IMR-90 (cell line): ENCODE data around the gene WNT10A. TPM values are rescaled to one million over a fixed set of nuclear protein-coding genes. Genes with fewer than 3 reads are reported as not detected.
"Not testable (repeated sequence)": the region's sequence is repeated elsewhere in the genome, so short reads cannot be mapped to it uniquely, and the experiment has no call there.

Experiments
- ATAC-seq: fragments of 200-7000 bp; cut with Tn5 transposase; 2 replicates; pipeline ENCODE4 v1.9.1; 2020; ENCODE audit warnings: low read depth, mild to moderate bottlenecking, moderate library complexity
- BruUV-seq: library from RNA; stranded (reverse); fragments of 400-500 nt; replicated peaks from 2 replicates; lab custom pipeline; 2021; lab: Mats Ljungman, UMichigan
- CTCF ChIA-PET: fragments of 300-600 bp; formaldehyde crosslinking; extraction: SDS; loops from one replicate; lab custom pipeline; 2021; ENCODE audit warnings: antibody characterized with exemption; lab: Yijun Ruan, JAX
- POLR2A ChIA-PET: fragments of 300-600 bp; sonication (Branson Sonifier 250); formaldehyde crosslinking; loops from one replicate; lab custom pipeline; 2022; ENCODE audit warnings: antibody characterized with exemption; ENCODE audit not compliant: unreplicated experiment; lab: Charles Lee
- DNase-seq: peaks from one replicate; pipeline ENCODE4 v3.0.0; 2013
- H2AFZ ChIP-seq: replicated peaks from 2 replicates; pipeline ENCODE3; 2013; ENCODE audit warnings: low read length, mild to moderate bottlenecking; ENCODE audit not compliant: poor library complexity
- H2AK5ac ChIP-seq: 2 replicates; pipeline ENCODE4 v1.6.1; 2013; ENCODE audit warnings: low read depth, low read length, inconsistent platforms
- H2AK9ac ChIP-seq: replicated peaks from 2 replicates; pipeline ENCODE3; 2013; ENCODE audit warnings: mild to moderate bottlenecking, low read depth, low read length, moderate library complexity; ENCODE audit not compliant: poor library complexity
- H2BK120ac ChIP-seq: 2 replicates; pipeline ENCODE4 v1.6.1; 2013; ENCODE audit warnings: low read depth, low read length, inconsistent platforms
- H2BK15ac ChIP-seq: 3 replicates; pipeline ENCODE4 v1.6.1; 2013; ENCODE audit warnings: low read depth, low read length, inconsistent platforms
- H2BK20ac ChIP-seq: 2 replicates; pipeline ENCODE4 v1.6.1; 2013; ENCODE audit warnings: low read depth, mild to moderate bottlenecking, inconsistent platforms, low read length, moderate library complexity
- H2BK5ac ChIP-seq: 2 replicates; pipeline ENCODE4 v1.6.1; 2013; ENCODE audit warnings: mild to moderate bottlenecking, low read depth, low read length, inconsistent platforms; ENCODE audit not compliant: poor library complexity, severe bottlenecking
- H3K14ac ChIP-seq: replicated peaks from 2 replicates; pipeline ENCODE4 v1.6.1; 2013; ENCODE audit warnings: low read depth, low read length, inconsistent platforms
- H3K18ac ChIP-seq: 2 replicates; pipeline ENCODE4 v1.6.1; 2013; ENCODE audit warnings: low read depth, low read length, control low read depth
- H3K23ac ChIP-seq: 2 replicates; pipeline ENCODE4 v1.6.1; 2013; ENCODE audit warnings: low read depth, low read length, inconsistent platforms
- H3K27ac ChIP-seq: 2 replicates; pipeline ENCODE4 v1.5.1; 2013; ENCODE audit warnings: mild to moderate bottlenecking, control low read depth, low read length; ENCODE audit not compliant: insufficient read depth
- H3K27me3 ChIP-seq: 2 replicates; pipeline ENCODE4 v1.6.1; 2013; ENCODE audit warnings: low read length; ENCODE audit not compliant: control insufficient read depth, insufficient read depth
- H3K36me3 ChIP-seq: 2 replicates; pipeline ENCODE4 v1.6.1; 2013; ENCODE audit warnings: low read length, mixed read lengths; ENCODE audit not compliant: control insufficient read depth, insufficient read depth
- H3K4ac ChIP-seq: 2 replicates; pipeline ENCODE4 v1.6.1; 2013; ENCODE audit warnings: low read depth, low read length, inconsistent platforms
- H3K4me1 ChIP-seq: 2 replicates; pipeline ENCODE4 v1.6.1; 2013; ENCODE audit warnings: low read length, mixed read lengths; ENCODE audit not compliant: control insufficient read depth, insufficient read depth
- H3K4me2 ChIP-seq: 2 replicates; pipeline ENCODE4 v1.6.1; 2013; ENCODE audit warnings: low read depth, mild to moderate bottlenecking, control low read depth, low read length, moderate library complexity
- H3K4me3 ChIP-seq: 2 replicates; pipeline ENCODE4 v1.5.1; 2013; ENCODE audit warnings: low read depth, mild to moderate bottlenecking, control low read depth, low read length, moderate library complexity; ENCODE audit not compliant: insufficient read depth
- H3K56ac ChIP-seq: 2 replicates; pipeline ENCODE4 v1.6.1; 2013; ENCODE audit warnings: low read length, inconsistent platforms; ENCODE audit not compliant: insufficient read depth; ENCODE audit errors: extremely low read depth
- H3K79me1 ChIP-seq, 2 experiments: 2 replicates each; pipeline ENCODE4 v1.6.1; 2013; ENCODE audit warnings: low read length in 2 of 2, inconsistent platforms in 1 of 2, low read depth in 1 of 2
- H3K9ac ChIP-seq: 2 replicates; pipeline ENCODE4 v1.6.1; 2013; ENCODE audit warnings: low read depth, low read length, control low read depth
- H3K9me1 ChIP-seq: 2 replicates; pipeline ENCODE4 v1.6.1; 2013; ENCODE audit warnings: low read length, inconsistent platforms; ENCODE audit not compliant: insufficient read depth
- H3K9me3 ChIP-seq: 2 replicates; pipeline ENCODE4 v1.6.1; 2013; ENCODE audit warnings: low read length; ENCODE audit not compliant: control insufficient read depth, insufficient read depth
- H4K20me1 ChIP-seq: 2 replicates; pipeline ENCODE4 v1.6.1; 2013; ENCODE audit warnings: low read length, inconsistent platforms; ENCODE audit not compliant: insufficient read depth
- H4K5ac ChIP-seq: 2 replicates; pipeline ENCODE4 v1.6.1; 2013; ENCODE audit warnings: mild to moderate bottlenecking, low read depth, low read length, control low read depth
- H4K8ac ChIP-seq, 2 experiments: 2 replicates each; pipeline ENCODE4 v1.6.1; 2013; ENCODE audit warnings: low read depth in 2 of 2, low read length in 2 of 2, control low read depth in 1 of 2, inconsistent platforms in 1 of 2
- H4K91ac ChIP-seq: 2 replicates; pipeline ENCODE4 v1.6.1; 2013; ENCODE audit warnings: low read depth, low read length, inconsistent platforms; ENCODE audit not compliant: insufficient read depth
- WGBS, 2 experiments: methylation state at CpG; one replicate each; pipeline versions ENCODE4 v1.1.5 to v1.1.7; 2013; ENCODE audit warnings: missing lambda C conversion rate in 2 of 2; ENCODE audit not compliant: insufficient read length in 1 of 2; ENCODE audit errors: extremely low coverage in 2 of 2; 5-methylcytosine and 5-hydroxymethylcytosine counted together
- dilution Hi-C: fragments of 300-500 bp; cut with HindIII; formaldehyde crosslinking; loops from one replicate; pipeline ENCODE4 v1.14.3; 2018; ENCODE audit warnings: low sequenced_read_pairs; ENCODE audit not compliant: unreplicated experiment
- in situ Hi-C: fragments of 300-500 bp; cut with MboI; formaldehyde crosslinking; loops from 3 replicates; pipeline ENCODE4 v1.14.3; 2019; ENCODE audit warnings: low sequenced_read_pairs, inconsistent platforms, mixed read lengths
- intact Hi-C: fragments of 100-400 bp; cut with micrococcal nuclease; formaldehyde crosslinking; loops from 2 replicates; pipeline ENCODE4 v1.10.0; 2022
- microRNA-seq, 2 experiments: library from miRNA; stranded (forward) in 1 of 2; unstranded in 1 of 2; fragments of 10-50 nt in 1 of 2; fragments of <30 nt in 1 of 2; gene quantifications in 1 of 2; microRNA quantifications in 1 of 2; one replicate each; pipeline versions ENCODE3 to v1.1.0; 2013 to 2020; ENCODE audit not compliant: insufficient read depth in 1 of 2, insufficient read length in 1 of 2, unreplicated experiment in 1 of 2
- polyA plus RNA-seq, 3 experiments: library from polyadenylated mRNA; depleted of rRNA; stranded (reverse); fragments of >200 nt; gene quantifications; 2 replicates each; pipeline ENCODE4 v1.2.3, GENCODE V29; 2012; ENCODE audit warnings: low replicate concordance in 1 of 3
- small RNA-seq, 5 experiments: library from RNA; depleted of rRNA; stranded (forward); fragments of <200 nt; gene quantifications; one replicate each; pipeline ENCODE3, GENCODE V24; 2012
- total RNA-seq: library from RNA; depleted of rRNA; stranded (reverse); fragments of >200 nt; gene quantifications from 2 replicates; pipeline ENCODE4 v1.2.3, GENCODE V29; 2012; rRNA removed

Gene WNT10A
- total and polyA plus RNA-seq, 2 of the 4 experiments (the other 2 are of a cell fraction) = not detected

DNA sequence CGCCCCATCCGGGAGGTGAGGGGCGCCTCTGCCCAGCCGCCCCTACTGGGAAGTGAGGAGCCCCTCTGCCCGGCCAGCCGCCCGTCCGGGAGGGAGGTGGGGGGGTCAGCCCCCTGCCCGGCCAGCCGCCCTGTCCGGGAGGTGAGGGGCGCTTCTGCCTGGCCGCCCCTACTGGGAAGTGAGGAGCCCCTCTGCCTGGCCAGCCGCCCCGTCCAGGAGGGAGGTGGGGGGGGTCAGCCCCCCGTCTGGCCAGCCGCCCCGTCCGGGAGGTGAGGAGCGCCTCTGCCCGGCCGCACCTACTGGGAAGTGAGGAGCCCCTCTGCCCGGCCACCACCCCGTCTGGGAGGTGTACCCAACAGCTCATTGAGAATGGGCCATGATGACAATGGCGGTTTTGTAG lies 51.1 kb downstream of the WNT10A start:
- H3K4ac ChIP-seq, H3K79me1 ChIP-seq, H3K9ac ChIP-seq, H3K9me1 ChIP-seq, H2BK15ac ChIP-seq, H3K23ac ChIP-seq, H2BK120ac ChIP-seq, H4K5ac ChIP-seq, ATAC-seq, H3K36me3 ChIP-seq, DNase-seq, intact Hi-C loops, H4K8ac ChIP-seq, H3K4me2 ChIP-seq, H4K91ac ChIP-seq, POLR2A ChIA-PET, H2BK20ac ChIP-seq, H3K56ac ChIP-seq, H2AK9ac ChIP-seq, BruUV-seq, H3K18ac ChIP-seq, H3K27ac ChIP-seq, H3K14ac ChIP-seq, H2AK5ac ChIP-seq, H2BK5ac ChIP-seq, dilution Hi-C loops, H3K9me3 ChIP-seq, H3K4me3 ChIP-seq, H2AFZ ChIP-seq, H3K4me1 ChIP-seq, in situ Hi-C loops, CTCF ChIA-PET, H4K20me1 ChIP-seq: not testable (repeated sequence)
- peaks cover 17% of the 10 kb centered on the region for H3K27me3 ChIP-seq
- no CpG with 5 or more reads among the region's 25 CpGs for WGBS, 2 experiments

Small RNA genes lying within 50 kb of the gene (microRNA-seq; reads per million reads assigned to microRNA genes)
- gene RNU6-642P (ENCODE audit: insufficient read depth, insufficient read length) = not detected

Small RNA genes lying within 50 kb of the gene (small RNA-seq; reads per million reads assigned to genes)
- gene RNU6-642P = 0 reads per million in 5 experiments

Other genes with a start within 250 kb of the WNT10A start
- 3.3 and 4.3 TPM in 2 replicates for gene ZNF142, start 221.2 kb upstream of the WNT10A start, total RNA-seq
- 9.7 and 12.1 TPM in 2 replicates for gene ZNF142, start 221.2 kb upstream of the WNT10A start, polyA plus RNA-seq (2012; rRNA removed)
- gene BCS1L, start 221.2 kb upstream of the WNT10A start, total RNA-seq = 39.1 and 39.2 TPM in 2 replicates
- 56.7 and 56.9 TPM in 2 replicates for gene BCS1L, start 221.2 kb upstream of the WNT10A start, polyA plus RNA-seq (2012; rRNA removed)
- 54.4 and 56.5 TPM in 2 replicates for gene RNF25, start 208.8 kb upstream of the WNT10A start, total RNA-seq
- gene RNF25, start 208.8 kb upstream of the WNT10A start, polyA plus RNA-seq (2012; rRNA removed) = 78.0 and 78.1 TPM in 2 replicates
- 15.3 and 17.6 TPM in 2 replicates for gene STK36, start 208.8 kb upstream of the WNT10A start, total RNA-seq
- gene STK36, start 208.8 kb upstream of the WNT10A start, polyA plus RNA-seq (2012; rRNA removed) = 40.8 and 44.5 TPM in 2 replicates
- gene TTLL4, start 170.0 kb upstream of the WNT10A start, total RNA-seq = 8.3 and 9.0 TPM in 2 replicates
- gene TTLL4, start 170.0 kb upstream of the WNT10A start, polyA plus RNA-seq (2012; rRNA removed) = 22.8 and 22.9 TPM in 2 replicates
- gene CYP27A1, start 98.7 kb upstream of the WNT10A start, total RNA-seq = 4.2 and 5.2 TPM in 2 replicates
- 4.5 and 5.3 TPM in 2 replicates for gene CYP27A1, start 98.7 kb upstream of the WNT10A start, polyA plus RNA-seq (2012; rRNA removed)
- gene PRKAG3, start 49.0 kb upstream of the WNT10A start, total RNA-seq = not detected in 2 replicates
- not detected in 2 replicates for gene PRKAG3, start 49.0 kb upstream of the WNT10A start, polyA plus RNA-seq (2012; rRNA removed)
- not detected in 2 replicates for gene WNT6, start 21.0 kb upstream of the WNT10A start, total RNA-seq
- not detected in 2 replicates for gene WNT6, start 21.0 kb upstream of the WNT10A start, polyA plus RNA-seq (2012; rRNA removed)
- not detected in 2 replicates for gene CDK5R2, start 78.8 kb downstream of the WNT10A start, total RNA-seq
- gene CDK5R2, start 78.8 kb downstream of the WNT10A start, polyA plus RNA-seq (2012; rRNA removed) = not detected in 2 replicates
- gene FEV, start 104.3 kb downstream of the WNT10A start, total RNA-seq = not detected in 2 replicates
- gene FEV, start 104.3 kb downstream of the WNT10A start, polyA plus RNA-seq (2012; rRNA removed) = not detected in 2 replicates
- gene CRYBA2, start 112.6 kb downstream of the WNT10A start, total RNA-seq = not detected in 2 replicates
- gene CRYBA2, start 112.6 kb downstream of the WNT10A start, polyA plus RNA-seq (2012; rRNA removed) = not detected in 2 replicates
- not detected in 2 replicates for gene CFAP65, start 160.7 kb downstream of the WNT10A start, total RNA-seq
- gene CFAP65, start 160.7 kb downstream of the WNT10A start, polyA plus RNA-seq (2012; rRNA removed) = not detected in 2 replicates
- not detected in 2 replicates for gene IHH, start 180.1 kb downstream of the WNT10A start, total RNA-seq
- gene IHH, start 180.1 kb downstream of the WNT10A start, polyA plus RNA-seq (2012; rRNA removed) = not detected in 2 replicates